HL-60 (cell line): Measurements from ENCODE around the gene AIPL1.

Experiments
- DNase-seq, 2 experiments: peaks; one replicate each; pipeline ENCODE4 v3.0.0-alpha.2; 2010 to 2020; ENCODE audit warnings: low read depth in 1 of 2, low spot score in 1 of 2
- H3K27ac ChIP-seq: fragments of 250-450 bp; sonication (Bioruptor Pico); replicated peaks from 2 replicates; pipeline ENCODE4 v1.5.1; 2020; ENCODE audit warnings: mild to moderate bottlenecking, moderate library complexity
- H3K27me3 ChIP-seq: fragments of 250-450 bp; sonication (Bioruptor Pico); 2 replicates; pipeline ENCODE4 v1.5.1; 2021; ENCODE audit warnings: mild to moderate bottlenecking, moderate library complexity; ENCODE audit not compliant: insufficient read depth, poor library complexity, severe bottlenecking
- H3K4me3 ChIP-seq: replicated peaks from 2 replicates; pipeline ENCODE4 v1.5.1; 2011; ENCODE audit warnings: mild to moderate bottlenecking, control low read depth, low read length; ENCODE audit not compliant: insufficient read depth
- GABPA ChIP-seq: IDR thresholded peaks from 2 replicates; pipeline ENCODE4 v1.6.1; 2012; ENCODE audit warnings: low read depth
- POLR2AphosphoS5 ChIP-seq: IDR thresholded peaks from 2 replicates; pipeline ENCODE4 v1.6.1; 2012; ENCODE audit warnings: low read depth
- REST ChIP-seq: IDR thresholded peaks from 2 replicates; pipeline ENCODE4 v1.6.1; 2012; ENCODE audit warnings: low read depth; ENCODE audit not compliant: insufficient replicate concordance
- SPI1 ChIP-seq: IDR thresholded peaks from 2 replicates; pipeline ENCODE4 v1.6.1; 2012; ENCODE audit warnings: low read depth, mild to moderate bottlenecking, borderline replicate concordance
- TF ChIP-seq, protein P1 (sequence below): IDR thresholded peaks from one replicate; pipeline ENCODE4 v1.5.1; 2011; ENCODE audit warnings: low read length, control low read depth, inconsistent platforms; ENCODE audit not compliant: insufficient read depth

Gene AIPL1

GRCh38 chr17:6476810-6477179 lies 41.9 kb upstream of the AIPL1 start:
- no peak for DNase-seq
- H3K27ac ChIP-seq: no peak overlapping the region
- TF ChIP-seq, protein P1, sequence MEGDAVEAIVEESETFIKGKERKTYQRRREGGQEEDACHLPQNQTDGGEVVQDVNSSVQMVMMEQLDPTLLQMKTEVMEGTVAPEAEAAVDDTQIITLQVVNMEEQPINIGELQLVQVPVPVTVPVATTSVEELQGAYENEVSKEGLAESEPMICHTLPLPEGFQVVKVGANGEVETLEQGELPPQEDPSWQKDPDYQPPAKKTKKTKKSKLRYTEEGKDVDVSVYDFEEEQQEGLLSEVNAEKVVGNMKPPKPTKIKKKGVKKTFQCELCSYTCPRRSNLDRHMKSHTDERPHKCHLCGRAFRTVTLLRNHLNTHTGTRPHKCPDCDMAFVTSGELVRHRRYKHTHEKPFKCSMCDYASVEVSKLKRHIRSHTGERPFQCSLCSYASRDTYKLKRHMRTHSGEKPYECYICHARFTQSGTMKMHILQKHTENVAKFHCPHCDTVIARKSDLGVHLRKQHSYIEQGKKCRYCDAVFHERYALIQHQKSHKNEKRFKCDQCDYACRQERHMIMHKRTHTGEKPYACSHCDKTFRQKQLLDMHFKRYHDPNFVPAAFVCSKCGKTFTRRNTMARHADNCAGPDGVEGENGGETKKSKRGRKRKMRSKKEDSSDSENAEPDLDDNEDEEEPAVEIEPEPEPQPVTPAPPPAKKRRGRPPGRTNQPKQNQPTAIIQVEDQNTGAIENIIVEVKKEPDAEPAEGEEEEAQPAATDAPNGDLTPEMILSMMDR: no peak
- TF ChIP-seq REST (no peak), GABPA (no peak), SPI1 (no peak), POLR2AphosphoS5 (no peak)

DNA sequence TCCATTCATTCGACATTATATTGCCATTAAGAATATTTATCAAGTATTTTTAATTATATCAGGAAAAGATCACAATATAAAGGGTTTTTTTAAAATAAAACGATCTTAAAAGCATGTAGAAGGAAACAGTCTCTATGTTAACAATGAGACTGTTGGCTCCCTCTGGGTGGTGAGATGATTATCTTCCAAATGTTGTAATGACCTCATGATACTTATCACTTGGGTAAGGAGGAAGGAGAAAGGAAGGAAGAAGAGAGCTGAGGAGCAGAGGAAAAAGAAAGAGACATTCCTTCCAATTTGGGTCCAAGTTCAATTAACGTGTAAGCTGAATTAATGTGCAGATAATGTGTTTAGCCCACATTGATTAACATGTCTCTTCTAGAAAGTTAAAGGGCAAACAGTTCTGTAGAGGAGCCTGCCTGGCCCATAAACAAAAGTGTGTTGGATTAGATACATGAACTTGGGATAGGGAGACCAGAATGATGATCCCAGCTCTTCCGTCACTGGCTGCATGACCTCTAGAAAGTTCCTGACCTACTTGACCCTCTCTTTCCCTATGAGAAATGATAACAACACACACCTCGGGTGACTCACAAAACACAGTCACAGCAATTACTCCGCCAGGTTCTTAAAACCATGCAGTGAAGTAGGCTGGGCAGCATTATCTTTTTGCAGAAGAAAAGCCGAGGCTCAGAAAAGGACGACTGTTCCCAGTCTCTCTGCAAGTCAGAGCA lies 41.3 kb upstream of the AIPL1 start:
- H3K27me3 ChIP-seq: no peaks in the 10 kb centered on the region
- no peak overlapping the region for H3K4me3 ChIP-seq
- no peak for DNase-seq
- no peak overlapping the region for H3K27ac ChIP-seq
- TF ChIP-seq, protein P1: no peak
- TF ChIP-seq POLR2AphosphoS5 (no peak), SPI1 (no peak), GABPA (no peak), REST (no peak)

More at GRCh38 chr17:6476810-6477179, 41.9 kb upstream of the AIPL1 start:
- no peak overlapping the region for H3K4me3 ChIP-seq
- no peaks in the 10 kb centered on the region for H3K27me3 ChIP-seq

DNA sequence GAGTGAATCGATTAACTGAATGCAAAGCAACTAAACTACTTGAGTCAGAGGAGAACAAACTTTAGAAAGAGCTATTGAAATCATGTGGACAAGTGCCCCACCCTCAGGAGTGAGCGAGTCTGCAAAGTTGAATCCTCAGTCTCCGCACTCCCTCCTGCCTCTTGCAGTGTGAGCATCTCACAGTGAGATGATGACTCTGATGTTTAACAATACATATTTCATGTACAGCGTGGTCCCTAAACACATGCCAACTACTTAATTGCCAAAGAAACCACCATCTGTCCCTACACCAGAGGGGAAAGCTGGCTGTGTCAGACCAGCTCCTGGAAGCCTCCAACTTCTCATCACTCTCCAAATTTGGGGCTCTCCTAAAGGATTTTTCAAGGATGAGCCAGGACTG lies 40.5 kb upstream of the AIPL1 start:
- Histone ChIP-seq H3K4me3 (no peak overlapping the region), H3K27me3 (no peaks in the 10 kb centered on the region), H3K27ac (no peak overlapping the region)
- DNase-seq: no peak
- TF ChIP-seq GABPA: no peak
- no peak for TF ChIP-seq REST
- no peak for TF ChIP-seq POLR2AphosphoS5
- TF ChIP-seq SPI1: no peak
- TF ChIP-seq, protein P1: no peak
